GM23338 (cell line): ENCODE measurements around the gene TERT. TPM values are rescaled to one million over a fixed set of nuclear protein-coding genes. Genes with fewer than 3 reads are reported as not detected.
A peak's percentile ranks its signal among the peaks of the same experiment; 100 is the strongest.
"Not testable (repeated sequence)": the region's sequence is repeated elsewhere in the genome, so short reads cannot be mapped to it uniquely, and the experiment has no call there.

ENCODE experiments used
- ATAC-seq: fragments of 200-7000 bp; cut with Tn5 transposase; 3 replicates; pipeline ENCODE4 v1.9.1; 2020
- DNase-seq: peaks from one replicate; pipeline ENCODE4 v3.0.0-alpha.2; 2015; ENCODE audit warnings: low spot score
- H2AFZ ChIP-seq: fragments of 200-600 bp; sonication (generic); 2 replicates; pipeline ENCODE4 v1.8.0; 2016; ENCODE audit warnings: antibody characterized with exemption, mild to moderate bottlenecking, moderate library complexity
- H3F3A ChIP-seq: fragments of 200-600 bp; sonication (generic); replicated peaks from 2 replicates; pipeline ENCODE4 v1.8.0; 2017; ENCODE audit warnings: antibody characterized with exemption, mixed run types, low read depth
- H3K27ac ChIP-seq: fragments of 200-600 bp; sonication (generic); 2 replicates; pipeline ENCODE4 v1.6.1; 2016; ENCODE audit warnings: low read depth
- H3K27me3 ChIP-seq: fragments of 200-600 bp; sonication (generic); 2 replicates; pipeline ENCODE4 v1.8.0; 2016; ENCODE audit warnings: mild to moderate bottlenecking, mixed run types, moderate library complexity; ENCODE audit not compliant: insufficient read depth
- H3K36me3 ChIP-seq: fragments of 200-600 bp; sonication (generic); 2 replicates; pipeline ENCODE4 v1.8.0; 2016; ENCODE audit warnings: mild to moderate bottlenecking; ENCODE audit not compliant: insufficient read depth
- H3K4me1 ChIP-seq: fragments of 200-600 bp; sonication (generic); 2 replicates; pipeline ENCODE4 v1.8.0; 2016; ENCODE audit warnings: mild to moderate bottlenecking, moderate library complexity; ENCODE audit not compliant: insufficient read depth
- H3K4me2 ChIP-seq: fragments of 200-600 bp; sonication (generic); 2 replicates; pipeline ENCODE4 v1.7.1; 2017; ENCODE audit warnings: mixed run types
- H3K4me3 ChIP-seq: fragments of 200-600 bp; sonication (generic); 2 replicates; pipeline ENCODE4 v1.6.1; 2016; ENCODE audit warnings: mixed run types
- H3K79me2 ChIP-seq: fragments of 200-600 bp; sonication (generic); replicated peaks from 2 replicates; pipeline ENCODE4 v1.8.0; 2017; ENCODE audit warnings: mild to moderate bottlenecking; ENCODE audit not compliant: insufficient read depth
- H3K9me2 ChIP-seq: fragments of 200-600 bp; sonication (generic); 2 replicates; pipeline ENCODE4 v1.8.0; 2017; ENCODE audit not compliant: insufficient read depth
- H4K20me1 ChIP-seq: fragments of 200-600 bp; sonication (generic); replicated peaks from 2 replicates; pipeline ENCODE4 v1.8.0; 2017; ENCODE audit warnings: mild to moderate bottlenecking; ENCODE audit not compliant: insufficient read depth
- H3K27ac Mint-ChIP-seq: 2 replicates; pipeline ENCODE4 v1.8.0; 2020; ENCODE audit warnings: inconsistent platforms, mild to moderate bottlenecking, moderate library complexity, mixed read lengths
- H3K27me3 Mint-ChIP-seq: 3 replicates; pipeline ENCODE4 v1.8.0; 2022; ENCODE audit warnings: low read depth, mild to moderate bottlenecking, moderate library complexity, mixed read lengths, inconsistent platforms; ENCODE audit not compliant: insufficient read depth, poor library complexity
- H3K36me3 Mint-ChIP-seq: 3 replicates; pipeline ENCODE4 v1.8.0; 2021; ENCODE audit warnings: low read depth, mild to moderate bottlenecking, inconsistent platforms, moderate library complexity, mixed read lengths
- H3K4me1 Mint-ChIP-seq: 3 replicates; pipeline ENCODE4 v1.8.0; 2020; ENCODE audit warnings: mild to moderate bottlenecking, inconsistent platforms, mixed read lengths
- H3K4me3 Mint-ChIP-seq: 3 replicates; pipeline ENCODE4 v1.8.0; 2021; ENCODE audit warnings: moderate library complexity, mild to moderate bottlenecking, inconsistent platforms, mixed read lengths
- H3K9me3 Mint-ChIP-seq: 3 replicates; pipeline ENCODE4 v1.8.0; 2020; ENCODE audit warnings: moderate library complexity, mild to moderate bottlenecking, inconsistent platforms, mixed read lengths
- CREB1 ChIP-seq: fragments of 250-450 bp; sonication (Bioruptor Pico); IDR thresholded peaks from 2 replicates; pipeline ENCODE4 v1.5.0; 2020; ENCODE audit warnings: low read depth, mild to moderate bottlenecking, moderate library complexity
- CTCF ChIP-seq, 2 experiments: fragments of 200-600 bp in 1 of 2; sonication (generic) in 1 of 2; conservative IDR thresholded peaks; 2 replicates each; pipeline versions ENCODE4 v1.5.1 to v1.6.1; 2016 to 2017; ENCODE audit warnings: antibody characterized with exemption in 2 of 2, low read depth in 2 of 2, mild to moderate bottlenecking in 2 of 2, moderate library complexity in 1 of 2
- EZH2 ChIP-seq: fragments of 200-600 bp; sonication (generic); IDR thresholded peaks from one replicate; pipeline ENCODE4 v1.8.0; 2017; ENCODE audit warnings: antibody characterized with exemption, mild to moderate bottlenecking, low read depth; ENCODE audit not compliant: unreplicated experiment
- EZH2phosphoT487 ChIP-seq: fragments of 200-600 bp; sonication (generic); IDR thresholded peaks from one replicate; pipeline ENCODE4 v1.8.1; 2018; ENCODE audit warnings: antibody characterized with exemption; ENCODE audit not compliant: unreplicated experiment
- JUNB ChIP-seq: IDR thresholded peaks from one replicate; pipeline ENCODE4 v1.6.1; 2016; ENCODE audit warnings: antibody characterized with exemption; ENCODE audit not compliant: unreplicated experiment
- NANOG ChIP-seq: IDR thresholded peaks from 2 replicates; pipeline ENCODE4 v1.6.1; 2016; ENCODE audit warnings: antibody characterized with exemption, borderline replicate concordance
- REST ChIP-seq: IDR thresholded peaks from one replicate; pipeline ENCODE4 v1.6.1; 2018; ENCODE audit warnings: antibody characterized with exemption; ENCODE audit not compliant: unreplicated experiment
- STAT1 ChIP-seq: IDR thresholded peaks from one replicate; pipeline ENCODE4 v1.6.1; 2016; ENCODE audit warnings: antibody characterized with exemption; ENCODE audit not compliant: unreplicated experiment
- ZNF114 ChIP-seq: fragments of 250-450 bp; sonication (Bioruptor Pico); IDR thresholded peaks from 2 replicates; pipeline ENCODE4 v1.5.0; 2020; ENCODE audit warnings: mild to moderate bottlenecking, moderate library complexity
- ZNF331 ChIP-seq: fragments of 250-450 bp; sonication (Bioruptor Pico); IDR thresholded peaks from 2 replicates; pipeline ENCODE4 v1.5.0; 2020; ENCODE audit warnings: low read depth, mild to moderate bottlenecking, moderate library complexity
- polyA plus RNA-seq: library from polyadenylated mRNA; unstranded; fragments of >200 nt; fragmentation: Nextera tagmentation; extraction: Ambion mirVana; gene quantifications from 2 replicates; pipeline ENCODE4 v1.2.1, GENCODE V29; 2016
- total RNA-seq: library from RNA; depleted of rRNA; stranded (reverse); fragments of >200 nt; shearing (Covaris generic); gene quantifications from 2 replicates; pipeline ENCODE4 v1.2.3, GENCODE V29; 2014

Gene TERT
- total and polyA plus RNA-seq, 2 experiments from 2014 or later = 9.8 to 46.4 TPM

DNA sequence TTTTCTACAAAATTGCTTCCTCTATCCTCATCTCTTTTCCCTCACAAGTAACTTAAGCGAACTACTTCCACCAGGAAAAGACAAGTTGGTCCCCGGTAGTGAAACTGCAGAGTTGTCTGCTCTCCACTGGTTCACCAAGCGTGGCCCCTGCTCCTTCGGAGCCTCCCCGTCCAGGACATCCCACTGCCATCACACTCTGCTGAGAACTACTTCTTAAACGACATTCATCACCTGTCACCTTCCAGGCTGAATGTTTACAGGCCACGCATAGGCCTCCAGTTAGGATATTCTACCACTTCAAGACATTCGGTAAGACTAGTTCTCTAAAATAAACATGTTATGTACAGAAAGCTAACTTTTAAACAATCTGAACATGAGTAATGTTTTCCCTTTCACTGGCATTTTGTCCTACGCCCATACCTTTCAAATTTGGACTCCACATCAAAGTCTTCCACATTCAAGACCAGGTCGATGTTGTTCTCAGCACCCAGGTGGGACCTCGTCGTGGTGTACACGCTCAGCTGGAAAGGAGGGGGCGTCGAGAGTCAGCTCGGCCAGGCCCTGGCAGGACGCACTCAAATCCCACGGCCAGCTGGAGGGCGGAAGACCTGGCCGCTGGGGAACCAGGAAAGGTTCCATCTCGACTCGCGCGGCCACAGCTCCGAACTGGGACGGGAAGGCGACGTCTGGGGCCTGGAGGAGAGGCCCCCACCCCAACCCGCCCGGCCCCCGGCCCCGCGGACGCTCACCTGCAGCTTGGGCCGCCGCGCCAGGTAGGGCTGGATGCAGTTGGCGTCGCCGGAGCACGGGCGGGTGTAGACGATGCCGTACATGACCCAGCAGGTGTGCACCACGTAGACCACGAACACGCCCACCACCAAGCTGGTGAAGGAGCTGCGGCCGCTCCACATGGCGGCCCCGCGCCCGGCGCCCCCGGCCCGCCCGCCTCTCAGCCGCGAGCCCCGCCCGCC lies 49.3 kb upstream of the TERT start (continued):
- TF ChIP-seq CTCF (conservative IDR thresholded peaks at IDR 0.05; ENCODE audit: low read depth in 2 of 2) (no peak), EZH2 (no peak), JUNB (no peak), STAT1 (no peak), ZNF114 (CRISPR knock-in tag) (no peak), ZNF331 (no peak), REST (no peak)

DNA sequence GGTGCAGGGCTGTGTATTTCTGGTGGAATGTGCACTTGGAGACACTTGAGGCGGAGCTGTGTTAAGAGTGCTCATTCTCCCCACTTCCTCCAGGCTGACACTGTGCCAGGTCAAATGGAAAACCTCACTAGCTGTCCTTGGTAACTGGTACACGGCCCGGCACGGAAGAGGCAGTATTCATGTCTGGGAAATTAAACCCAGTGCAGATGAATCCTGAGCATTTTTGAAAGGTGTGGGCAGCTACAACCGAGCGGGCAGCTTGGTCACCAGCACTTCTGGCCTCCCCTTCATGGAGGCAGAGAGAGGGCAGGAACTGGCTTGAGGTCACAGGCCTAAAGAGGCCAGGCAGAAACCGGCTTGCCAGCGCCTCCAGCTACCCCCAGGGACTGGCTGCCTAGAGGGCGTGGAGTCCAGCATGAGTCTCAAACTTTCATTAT lies 48.5 kb upstream of the TERT start:
- Mint-ChIP-seq H3K4me1 (peaks cover 15% of the 10 kb centered on the region), H3K9me3 (no peaks in the 10 kb centered on the region), H3K4me3 (peak overlapping the region; percentile 91; the same call in 2 of the 3 replicates), H3K27me3 (no peaks in the 10 kb centered on the region), H3K36me3 (peaks cover 49% of the 10 kb centered on the region), H3K27ac (no peak overlapping the region)
- ATAC-seq = no peak
- peak overlapping the region; percentile 96 for H3K4me2 ChIP-seq
- peak overlapping the region; percentile 85; the same call in 1 of the 2 replicates for H3K4me3 ChIP-seq
- no peaks in the 10 kb centered on the region for H3F3A ChIP-seq
- H3K27me3 ChIP-seq = no peaks in the 10 kb centered on the region
- peaks cover 11% of the 10 kb centered on the region for H3K4me1 ChIP-seq
- H3K36me3 ChIP-seq = peaks cover 14% of the 10 kb centered on the region; the same call in 1 of the 2 replicates
- H3K79me2 ChIP-seq = peaks cover 25% of the 10 kb centered on the region
- no peak overlapping the region for H3K27ac ChIP-seq
- no peak for DNase-seq
- no peak for TF ChIP-seq JUNB
- no peak for TF ChIP-seq STAT1
- TF ChIP-seq EZH2phosphoT487 = no peak
- TF ChIP-seq CREB1 (CRISPR knock-in tag) = no peak
- TF ChIP-seq NANOG = no peak
- H4K20me1 ChIP-seq = peaks cover 26% of the 10 kb centered on the region
- H2AFZ ChIP-seq = no peak overlapping the region
- no peaks in the 10 kb centered on the region for H3K9me2 ChIP-seq

GRCh38 chr5:1342711-1343110 lies 47.8 kb upstream of the TERT start:
- not testable (repeated sequence) for H3K27ac ChIP-seq, H3K9me2 ChIP-seq, H3K4me3 ChIP-seq, H3K27me3 ChIP-seq, H3K4me2 ChIP-seq, H3K27me3 Mint-ChIP-seq, H3K9me3 Mint-ChIP-seq, H3K4me3 Mint-ChIP-seq, DNase-seq, H3K27ac Mint-ChIP-seq, H2AFZ ChIP-seq, H3F3A ChIP-seq, ATAC-seq
- H3K4me1 Mint-ChIP-seq = peaks cover 15% of the 10 kb centered on the region
- Histone ChIP-seq H3K4me1 (peaks cover 10% of the 10 kb centered on the region), H3K36me3 (peaks cover 14% of the 10 kb centered on the region; the same call in 1 of the 2 replicates), H4K20me1 (peaks cover 26% of the 10 kb centered on the region), H3K79me2 (peaks cover 25% of the 10 kb centered on the region)
- peaks cover 54% of the 10 kb centered on the region for H3K36me3 Mint-ChIP-seq
